ENCODE results near the gene GCSAML.
"Not testable (repeated sequence)": the region's sequence is repeated elsewhere in the genome, so short reads cannot be mapped to it uniquely, and the experiment has no call there.

Gene GCSAML

GRCh38 chr1:247548769-247549182, at the start of gene GCSAML:
Gene GCSAML, plus strand, starts transcription at chr1:247549134. Its CDS starts 58 bp downstream, at chr1:247549192.
- DNase-seq: no peak

GRCh38 chr1:247500865-247501264, 48.1 kb upstream of the GCSAML start:
- DNase-seq: no peak

GRCh38 chr1:247506831-247507230, 42.1 kb upstream of the GCSAML start:
- no peak for DNase-seq

- DNase-seq: no peak
Measured at GRCh38 chr1:247517795-247518612, 30.9 kb upstream of the GCSAML start.

- DNase-seq: no peak
Measured at GRCh38 chr1:247518613-247518891, 30.4 kb upstream of the GCSAML start.

GRCh38 chr1:247521886-247522285, 27.0 kb upstream of the GCSAML start:
- DNase-seq: not testable (repeated sequence)

GRCh38 chr1:247528812-247529474, 20.0 kb upstream of the GCSAML start:
- DNase-seq: no peak

- no peak for DNase-seq
Measured at GRCh38 chr1:247529771-247530355, 19.1 kb upstream of the GCSAML start.

- no peak for DNase-seq
Measured at GRCh38 chr1:247530785-247531184, 18.1 kb upstream of the GCSAML start.

GRCh38 chr1:247531937-247532336, 17.0 kb upstream of the GCSAML start:
- no peak for DNase-seq

- no peak for DNase-seq
Measured at GRCh38 chr1:247535402-247535801, 13.5 kb upstream of the GCSAML start.

GRCh38 chr1:247536340-247536739, 12.6 kb upstream of the GCSAML start, which contains the start of gene OR2C3:
Gene OR2C3, minus strand, starts transcription at chr1:247536440. Its CDS starts 3,929 bp downstream, at chr1:247532511.
- DNase-seq: no peak

- DNase-seq: no peak
Measured at GRCh38 chr1:247538561-247538960, 10.4 kb upstream of the GCSAML start.

GRCh38 chr1:247539215-247539614, 9.7 kb upstream of the GCSAML start:
- no peak for DNase-seq

GRCh38 chr1:247540581-247540980, 8.4 kb upstream of the GCSAML start:
- DNase-seq: no peak

GRCh38 chr1:247542811-247543210, 6.1 kb upstream of the GCSAML start:
- no peak for DNase-seq

GRCh38 chr1:247548092-247548491, 842 bp upstream of the GCSAML start:
- no peak for DNase-seq

- no peak for DNase-seq
Measured at GRCh38 chr1:247551721-247552120, 2.8 kb downstream of the GCSAML start.

- no peak for DNase-seq
Measured at GRCh38 chr1:247552231-247552630, 3.3 kb downstream of the GCSAML start.

- no peak for DNase-seq
Measured at GRCh38 chr1:247557926-247558674, 9.2 kb downstream of the GCSAML start.

GRCh38 chr1:247561711-247562110, 12.8 kb downstream of the GCSAML start:
- no peak for DNase-seq

- no peak for DNase-seq
Measured at GRCh38 chr1:247562198-247562597, 13.3 kb downstream of the GCSAML start.

GRCh38 chr1:247574236-247574635, 25.3 kb downstream of the GCSAML start:
- no peak for DNase-seq

All from NCI-H2081 treated with DMSO at 0.1 percent for 48 hours (cell line).